Measurements from ENCODE around the gene GREM1. TPM values are rescaled to one million over a fixed set of nuclear protein-coding genes. Genes with fewer than 3 reads are reported as not detected.

The GREM1 gene
- total RNA-seq, 4 donors from 2014 or later = 10.9 to 42.3 (median 17.8) TPM

DNA sequence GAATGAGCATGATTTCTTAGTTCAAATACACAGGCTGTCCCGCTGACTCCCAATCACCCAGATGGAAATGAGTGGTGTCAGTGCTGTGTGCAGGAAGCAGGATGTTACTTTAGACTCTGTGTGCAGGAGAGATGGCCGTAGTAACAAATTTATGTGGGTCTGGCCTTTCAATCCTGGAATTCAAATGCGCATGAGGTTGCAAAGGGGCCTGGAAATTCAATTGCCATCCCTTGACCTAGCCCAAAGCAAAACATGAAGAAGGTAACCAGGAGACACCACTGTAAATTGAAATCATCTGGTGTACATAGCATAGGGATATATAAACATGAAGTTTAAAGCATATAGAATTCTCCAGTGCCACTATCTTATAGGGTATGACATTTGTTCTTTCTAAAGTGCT, 33.2 kb downstream of the GREM1 start:
- Histone ChIP-seq H3K4me1 (no peaks in the 10 kb centered on the region), H3K9me3 (no peaks in the 10 kb centered on the region), H3K27ac (no peak overlapping the region), H3K27me3 (no peaks in the 10 kb centered on the region), H3K4me3 (no peak overlapping the region), H3K36me3 (no peaks in the 10 kb centered on the region)
- intact Hi-C loops (cut with DNase I; ENCODE audit: low total_unique reads) (no loop called here), in situ Hi-C loops (cut with MboI; ENCODE audit: low pct_ligation_motif_present in 1 of 4, low pct_unique_long_range_greater_than_20kb in 1 of 4, low sequenced_read_pairs in 3 of 4) (no loop called here)
- TF ChIP-seq, protein P1, sequence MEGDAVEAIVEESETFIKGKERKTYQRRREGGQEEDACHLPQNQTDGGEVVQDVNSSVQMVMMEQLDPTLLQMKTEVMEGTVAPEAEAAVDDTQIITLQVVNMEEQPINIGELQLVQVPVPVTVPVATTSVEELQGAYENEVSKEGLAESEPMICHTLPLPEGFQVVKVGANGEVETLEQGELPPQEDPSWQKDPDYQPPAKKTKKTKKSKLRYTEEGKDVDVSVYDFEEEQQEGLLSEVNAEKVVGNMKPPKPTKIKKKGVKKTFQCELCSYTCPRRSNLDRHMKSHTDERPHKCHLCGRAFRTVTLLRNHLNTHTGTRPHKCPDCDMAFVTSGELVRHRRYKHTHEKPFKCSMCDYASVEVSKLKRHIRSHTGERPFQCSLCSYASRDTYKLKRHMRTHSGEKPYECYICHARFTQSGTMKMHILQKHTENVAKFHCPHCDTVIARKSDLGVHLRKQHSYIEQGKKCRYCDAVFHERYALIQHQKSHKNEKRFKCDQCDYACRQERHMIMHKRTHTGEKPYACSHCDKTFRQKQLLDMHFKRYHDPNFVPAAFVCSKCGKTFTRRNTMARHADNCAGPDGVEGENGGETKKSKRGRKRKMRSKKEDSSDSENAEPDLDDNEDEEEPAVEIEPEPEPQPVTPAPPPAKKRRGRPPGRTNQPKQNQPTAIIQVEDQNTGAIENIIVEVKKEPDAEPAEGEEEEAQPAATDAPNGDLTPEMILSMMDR (IDR thresholded peaks at IDR 0.05) = no peak
- TF ChIP-seq POLR2AphosphoS5 (IDR thresholded peaks at IDR 0.05) = no peak
- TF ChIP-seq POLR2A (IDR thresholded peaks at IDR 0.05) = no peak
- no peak for TF ChIP-seq EP300 (IDR thresholded peaks at IDR 0.05; ENCODE audit: low read depth)
- WGBS, 2 donors (ENCODE audit: low coverage in 1 of 2) = 77% methylated on average over 3 of the region's 3 CpGs; no CpG with 5 or more reads in 1 of the 2 donors
- DNase-seq = no peak

DNA sequence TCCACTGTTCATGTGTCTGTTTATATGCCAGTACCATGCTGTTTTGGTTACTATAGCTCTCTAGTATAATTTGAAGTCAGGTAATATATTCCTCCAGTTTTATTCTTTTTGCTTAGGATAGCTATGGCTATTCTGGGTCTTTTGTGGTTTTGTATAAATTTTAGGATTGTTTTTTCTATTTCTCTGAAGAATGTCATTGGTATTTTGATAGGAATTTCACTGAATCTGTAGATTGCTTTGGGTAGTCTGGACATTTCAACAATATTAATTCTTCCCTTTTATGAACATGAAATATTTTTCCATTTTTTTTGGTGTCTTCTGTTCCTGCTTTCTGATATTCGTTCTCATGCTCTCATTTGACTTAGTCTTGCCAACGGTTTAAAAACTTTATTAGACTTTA, 39.6 kb downstream of the GREM1 start:
- Histone ChIP-seq H3K36me3 (no peaks in the 10 kb centered on the region), H3K4me1 (no peaks in the 10 kb centered on the region), H3K27ac (no peak overlapping the region), H3K9me3 (no peaks in the 10 kb centered on the region), H3K27me3 (no peaks in the 10 kb centered on the region), H3K4me3 (no peak overlapping the region)
- TF ChIP-seq, protein P1 (IDR thresholded peaks at IDR 0.05) = no peak
- no peak for TF ChIP-seq EP300 (IDR thresholded peaks at IDR 0.05; ENCODE audit: low read depth)
- TF ChIP-seq POLR2AphosphoS5 (IDR thresholded peaks at IDR 0.05) = no peak
- TF ChIP-seq POLR2A (IDR thresholded peaks at IDR 0.05) = no peak
- 48 to 87% methylated on average over 2 of the region's 2 CpGs for WGBS, 2 donors (ENCODE audit: low coverage in 1 of 2)
- no peak for DNase-seq
- in situ Hi-C loops (cut with MboI; ENCODE audit: low pct_ligation_motif_present in 1 of 4, low pct_unique_long_range_greater_than_20kb in 1 of 4, low sequenced_read_pairs in 3 of 4) = no loop called here
- intact Hi-C loops (cut with DNase I; ENCODE audit: low total_unique reads) = no loop called here

DNA sequence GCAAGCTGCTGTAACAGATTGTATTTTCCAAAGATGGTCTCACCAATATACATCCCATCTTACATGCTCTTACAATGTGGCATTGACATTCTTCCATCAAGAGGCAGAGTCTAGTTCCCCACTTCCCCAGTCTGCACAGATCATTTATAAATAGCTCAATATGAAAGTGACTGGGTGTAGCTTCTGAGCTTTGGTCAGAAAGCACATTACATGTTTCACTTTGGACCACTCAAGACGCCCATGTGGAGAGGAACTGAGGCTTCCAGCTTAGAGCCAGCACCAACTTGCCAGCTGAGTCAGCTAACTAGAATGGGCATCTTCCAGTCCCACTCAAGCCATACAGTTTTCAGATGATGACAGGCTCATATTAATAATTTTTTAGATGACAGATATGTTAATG, 45.5 kb downstream of the GREM1 start:
- no peak overlapping the region for H3K4me3 ChIP-seq
- intact Hi-C loops (cut with DNase I; ENCODE audit: low total_unique reads) = loop anchor here (1.0 kb wide), 1 partner anchor 13 kb away; no protein-coding TSS in a partner anchor
- TF ChIP-seq EP300 (IDR thresholded peaks at IDR 0.05; ENCODE audit: low read depth) (no peak), POLR2AphosphoS5 (IDR thresholded peaks at IDR 0.05) (no peak), POLR2A (IDR thresholded peaks at IDR 0.05) (no peak)
- TF ChIP-seq, protein P1 (IDR thresholded peaks at IDR 0.05) = no peak
- no peaks in the 10 kb centered on the region for H3K9me3 ChIP-seq
- 68% methylated on average over 1 of the region's 1 CpG; no CpG with 5 or more reads in 1 of the 2 donors for whole genome bisulfite sequencing, 2 donors (ENCODE audit: low coverage in 1 of 2)
- H3K36me3 ChIP-seq = no peaks in the 10 kb centered on the region
- H3K27ac ChIP-seq = no peak overlapping the region
- no peak for DNase-seq
- in situ Hi-C loops (cut with MboI; ENCODE audit: low pct_ligation_motif_present in 1 of 4, low pct_unique_long_range_greater_than_20kb in 1 of 4, low sequenced_read_pairs in 3 of 4) = no loop called here
- no peaks in the 10 kb centered on the region for H3K4me1 ChIP-seq
- H3K27me3 ChIP-seq = no peaks in the 10 kb centered on the region

DNA sequence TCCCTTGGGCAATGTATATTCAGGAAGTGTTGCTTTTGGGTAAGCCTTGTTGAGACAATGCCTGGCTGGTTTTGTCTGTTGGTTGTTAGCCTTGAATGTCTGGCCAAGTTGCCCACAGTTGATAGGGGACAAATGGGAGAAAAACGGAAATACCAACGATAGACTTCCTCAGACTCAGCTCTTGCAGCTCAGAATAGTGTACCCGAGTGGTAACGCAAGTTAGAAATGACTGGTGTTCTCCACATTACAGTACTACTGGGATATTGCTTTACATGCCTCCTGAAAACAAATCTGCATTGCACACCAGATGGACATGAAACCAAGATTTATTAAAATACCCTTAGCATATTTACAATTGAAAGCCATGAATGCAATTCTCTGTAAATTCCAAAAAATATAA, 47.4 kb downstream of the GREM1 start:
- WGBS, 2 donors (ENCODE audit: low coverage in 1 of 2) = 63% methylated on average over 4 of the region's 4 CpGs
- H3K27me3 ChIP-seq = no peaks in the 10 kb centered on the region
- no peak overlapping the region for H3K27ac ChIP-seq
- no peaks in the 10 kb centered on the region for H3K9me3 ChIP-seq
- TF ChIP-seq POLR2AphosphoS5 (IDR thresholded peaks at IDR 0.05) = no peak
- no peak for TF ChIP-seq POLR2A (IDR thresholded peaks at IDR 0.05)
- TF ChIP-seq, protein P1 (IDR thresholded peaks at IDR 0.05) = no peak
- TF ChIP-seq EP300 (IDR thresholded peaks at IDR 0.05; ENCODE audit: low read depth) = no peak
- no peak for DNase-seq
- no peaks in the 10 kb centered on the region for H3K4me1 ChIP-seq
- in situ Hi-C loops (cut with MboI; ENCODE audit: low pct_ligation_motif_present in 1 of 4, low pct_unique_long_range_greater_than_20kb in 1 of 4, low sequenced_read_pairs in 3 of 4) = no loop called here
- no peak overlapping the region for H3K4me3 ChIP-seq
- H3K36me3 ChIP-seq = no peaks in the 10 kb centered on the region
- intact Hi-C loops (cut with DNase I; ENCODE audit: low total_unique reads) = no loop called here
